CD14-positive monocyte (primary cell): ENCODE results near the gene CDH13. TPM values are rescaled to one million over a fixed set of nuclear protein-coding genes. Genes with fewer than 3 reads are reported as not detected.

ENCODE experiments used
- DNase-seq, 3 donors: peaks; one replicate each; pipeline ENCODE4 v3.0.0-alpha.2; 2011 to 2022
- H2AFZ ChIP-seq: 2 replicates; pipeline ENCODE4 v1.6.0; 2012; ENCODE audit warnings: mild to moderate bottlenecking, low read depth, low read length, inconsistent platforms; ENCODE audit not compliant: insufficient read depth, poor library complexity, severe bottlenecking
- H3K27ac ChIP-seq, 2 donors: 1 replicate in 1 of 2; 2 replicates in 1 of 2; pipeline ENCODE4 v1.5.1; 2012 to 2013; ENCODE audit warnings: low read length in 2 of 2, control low read depth in 1 of 2, inconsistent platforms in 1 of 2, low read depth in 1 of 2, mild to moderate bottlenecking in 1 of 2
- H3K27me3 ChIP-seq, 2 donors: one replicate each; pipeline versions ENCODE4 v1.6.0 to v1.6.1; 2011 to 2013; ENCODE audit warnings: low read length in 2 of 2; ENCODE audit not compliant: control insufficient read depth in 2 of 2, insufficient read depth in 2 of 2
- H3K36me3 ChIP-seq, 2 donors: replicated peaks in 1 of 2; 1 replicate in 1 of 2; 2 replicates in 1 of 2; pipeline versions ENCODE4 v1.5.1 to v1.6.1; 2012 to 2013; ENCODE audit warnings: low read length in 2 of 2, control low read depth in 1 of 2, inconsistent platforms in 1 of 2, mild to moderate bottlenecking in 1 of 2; ENCODE audit not compliant: insufficient read depth in 2 of 2, control insufficient read depth in 1 of 2
- H3K4me1 ChIP-seq, 2 donors: 1 replicate in 1 of 2; 2 replicates in 1 of 2; pipeline versions ENCODE4 v1.5.1 to v1.6.1; 2012 to 2013; ENCODE audit warnings: low read length in 2 of 2, control low read depth in 1 of 2, inconsistent platforms in 1 of 2, mild to moderate bottlenecking in 1 of 2, moderate library complexity in 1 of 2; ENCODE audit not compliant: insufficient read depth in 2 of 2, control insufficient read depth in 1 of 2
- H3K4me2 ChIP-seq: replicated peaks from 2 replicates; pipeline ENCODE3; 2012; ENCODE audit warnings: low read length, moderate library complexity, mild to moderate bottlenecking; ENCODE audit not compliant: poor library complexity, severe bottlenecking; ENCODE audit errors: extremely low read depth
- H3K4me3 ChIP-seq, 3 experiments: fragments of 200-600 bp in 1 of 3; sonication (generic) in 1 of 3; replicated peaks in 1 of 3; 1 replicate in 2 of 3; 2 replicates in 1 of 3; pipeline ENCODE4 v1.5.1; 2011 to 2013; ENCODE audit warnings: low read length in 3 of 3, mild to moderate bottlenecking in 3 of 3, control low read depth in 2 of 3, low read depth in 2 of 3, inconsistent platforms in 1 of 3, moderate library complexity in 1 of 3
- H3K79me2 ChIP-seq: 2 replicates; pipeline ENCODE4 v1.6.0; 2012; ENCODE audit warnings: mild to moderate bottlenecking, control low read depth, inconsistent platforms, low read length, moderate library complexity; ENCODE audit not compliant: insufficient read depth
- H3K9ac ChIP-seq: 2 replicates; pipeline ENCODE4 v1.6.0; 2017; ENCODE audit warnings: low read length, mild to moderate bottlenecking; ENCODE audit not compliant: insufficient read depth, poor library complexity, severe bottlenecking
- H3K9me3 ChIP-seq, 2 donors: replicated peaks in 1 of 2; 1 replicate in 1 of 2; 2 replicates in 1 of 2; pipeline versions ENCODE4 v1.5.1 to v1.6.1; 2012 to 2013; ENCODE audit warnings: low read length in 2 of 2, control low read depth in 1 of 2; ENCODE audit not compliant: control insufficient read depth in 1 of 2, insufficient read depth in 1 of 2
- H4K20me1 ChIP-seq: 2 replicates; pipeline ENCODE4 v1.6.0; 2012; ENCODE audit warnings: mild to moderate bottlenecking, low read length, control low read depth, moderate library complexity; ENCODE audit not compliant: insufficient read depth
- H3K27ac Mint-ChIP-seq, 7 donors: one replicate each; pipeline ENCODE4 v1.8.0; 2020; ENCODE audit warnings: mild to moderate bottlenecking in 7 of 7, mixed read lengths in 7 of 7, moderate library complexity in 6 of 7, inconsistent platforms in 2 of 7
- H3K27me3 Mint-ChIP-seq, 3 donors: one replicate each; pipeline ENCODE4 v1.8.0; 2021 to 2022; ENCODE audit warnings: low read depth in 3 of 3, mild to moderate bottlenecking in 3 of 3, mixed read lengths in 3 of 3, moderate library complexity in 3 of 3, inconsistent platforms in 1 of 3
- H3K36me3 Mint-ChIP-seq, 2 donors: one replicate each; pipeline ENCODE4 v1.8.0; 2020; ENCODE audit warnings: mixed read lengths in 2 of 2, inconsistent platforms in 1 of 2, mild to moderate bottlenecking in 1 of 2
- H3K4me1 Mint-ChIP-seq: one replicate; pipeline ENCODE4 v1.8.0; 2020; ENCODE audit warnings: mild to moderate bottlenecking, mixed read lengths
- H3K4me3 Mint-ChIP-seq, 2 donors: one replicate each; pipeline ENCODE4 v1.8.0; 2020; ENCODE audit warnings: mild to moderate bottlenecking in 2 of 2, mixed read lengths in 2 of 2, moderate library complexity in 1 of 2
- H3K9me3 Mint-ChIP-seq, 7 donors: one replicate each; pipeline ENCODE4 v1.8.0; 2020 to 2022; ENCODE audit warnings: mixed read lengths in 7 of 7, mild to moderate bottlenecking in 6 of 7, moderate library complexity in 6 of 7, inconsistent platforms in 2 of 7
- CTCF ChIP-seq: fragments of 200-600 bp; IDR thresholded peaks from one replicate; pipeline ENCODE4 v1.8.0; 2022; ENCODE audit warnings: antibody characterized with exemption, mild to moderate bottlenecking
- WGBS: methylation state at CpG from one replicate; pipeline ENCODE4 v1.1.5; 2013; ENCODE audit warnings: missing lambda C conversion rate; ENCODE audit not compliant: insufficient coverage; 5-methylcytosine and 5-hydroxymethylcytosine counted together
- intact Hi-C, 2 donors: fragments of 100-400 bp; cut with micrococcal nuclease; formaldehyde crosslinking; loops; one replicate each; pipeline versions ENCODE4 v1.15.0 to v1.15.1; 2023
- polyA plus RNA-seq, 3 donors: library from polyadenylated mRNA; depleted of rRNA in 1 of 3; unstranded in 2 of 3; stranded (reverse) in 1 of 3; fragments of 300-500 nt in 2 of 3; fragments of >200 nt in 1 of 3; fragmentation: Illumina TruSeq in 2 of 3; gene quantifications; 1 replicate in 2 of 3; 2 replicates in 1 of 3; pipeline ENCODE4 v1.2.3, GENCODE V29; 2012 to 2021

Gene CDH13
- polyA plus RNA-seq, 3 donors, result 0.13 to 0.19 TPM; not detected in 1

- H3K4me2 ChIP-seq, result no peak overlapping the region
- peaks cover 38% of the 10 kb centered on the region for H3K4me1 Mint-ChIP-seq
Observed at GRCh38 chr16:83799336-83799735, 1172.6 kb downstream of the CDH13 start.

GRCh38 chr16:83802135-83802534, 1175.4 kb downstream of the CDH13 start:
- Histone ChIP-seq H4K20me1 (no peaks in the 10 kb centered on the region), H3K4me2 (no peak overlapping the region), H3K27me3 (no peaks in the 10 kb centered on the region), H3K27ac (peak overlapping the region in 1 of 2 donors; percentile 8), H3K9me3 (no peaks in the 10 kb centered on the region), H3K4me3 (peak overlapping the region in 1 of 3 experiments; percentile 16), H3K79me2 (no peaks in the 10 kb centered on the region), H3K9ac (no peak overlapping the region), H3K36me3 (no peaks in the 10 kb centered on the region), H2AFZ (no peak overlapping the region), H3K4me1 (peaks cover 41 to 47% of the 10 kb centered on the region in 2 donors)
- peaks cover 0 to 4% (median 3%) of the 10 kb centered on the region in 3 donors for H3K27me3 Mint-ChIP-seq
- H3K4me1 Mint-ChIP-seq, result peaks cover 47% of the 10 kb centered on the region
- intact Hi-C loops, result no loop called here
- WGBS, result no CpG with 5 or more reads among the region's 6 CpGs
- no peak for TF ChIP-seq CTCF
- H3K36me3 Mint-ChIP-seq, result peaks cover 2 to 8% of the 10 kb centered on the region in 2 donors
- H3K9me3 Mint-ChIP-seq, result peaks cover 0 to 5% (median 2%) of the 10 kb centered on the region in 7 donors
- peak overlapping the region; percentile 1 to 26 for H3K4me3 Mint-ChIP-seq
- H3K27ac Mint-ChIP-seq, result peak overlapping the region in 4 of 7 donors; percentile 43 to 82 (median 76)
- DNase-seq, result peak; percentile 21 to 25 (median 23)

More at GRCh38 chr16:83799336-83799735, 1172.6 kb downstream of the CDH13 start:
- Histone ChIP-seq H3K4me1 (peaks cover 19% of the 10 kb centered on the region in 2 donors), H3K79me2 (no peaks in the 10 kb centered on the region), H3K4me3 (no peak overlapping the region), H3K9ac (no peak overlapping the region), H3K27me3 (no peaks in the 10 kb centered on the region), H3K36me3 (no peaks in the 10 kb centered on the region), H2AFZ (no peak overlapping the region), H3K9me3 (no peaks in the 10 kb centered on the region), H3K27ac (no peak overlapping the region), H4K20me1 (no peaks in the 10 kb centered on the region)
- intact Hi-C loops, result no loop called here
- Mint-ChIP-seq H3K36me3 (peaks cover 0 to 5% of the 10 kb centered on the region in 2 donors), H3K27me3 (peaks cover 0 to 4% (median 3%) of the 10 kb centered on the region in 3 donors), H3K27ac (no peak overlapping the region), H3K9me3 (peaks cover 0 to 2% (median 0%) of the 10 kb centered on the region in 7 donors), H3K4me3 (no peak overlapping the region)
- DNase-seq, result no peak
- no CpG with 5 or more reads among the region's 1 CpG for WGBS
- TF ChIP-seq CTCF, result no peak
